Skeletal muscle satellite cell (primary cell): ENCODE results near the gene NARF.

Source experiments
- H3K27me3 ChIP-seq: 2 replicates; pipeline ENCODE4 v1.7.0; 2013; ENCODE audit warnings: low read length; ENCODE audit not compliant: control insufficient read depth, insufficient read depth
- H3K36me3 ChIP-seq: 2 replicates; pipeline ENCODE4 v1.7.0; 2013; ENCODE audit warnings: mild to moderate bottlenecking, control low read depth, low read length; ENCODE audit not compliant: insufficient read depth
- H3K4me1 ChIP-seq: 2 replicates; pipeline ENCODE4 v1.7.0; 2013; ENCODE audit warnings: low read length; ENCODE audit not compliant: control insufficient read depth, insufficient read depth
- H3K4me2 ChIP-seq: 2 replicates; pipeline ENCODE4 v1.7.0; 2013; ENCODE audit warnings: mild to moderate bottlenecking, low read length
- H3K4me3 ChIP-seq: 2 replicates; pipeline ENCODE4 v1.7.0; 2013; ENCODE audit warnings: low read length
- H3K9ac ChIP-seq: 2 replicates; pipeline ENCODE4 v1.7.0; 2013; ENCODE audit warnings: mild to moderate bottlenecking, low read depth, low read length, moderate library complexity
- H3K9me3 ChIP-seq: replicated peaks from 2 replicates; pipeline ENCODE4 v1.7.0; 2013; ENCODE audit warnings: mild to moderate bottlenecking, control low read depth, low read length

NARF gene

GRCh38 chr17:82486231-82487094 is 27.9 kb downstream of the NARF start:
- Histone ChIP-seq H3K9ac (no peak overlapping the region), H3K4me2 (no peak overlapping the region), H3K4me1 (peaks cover 9% of the 10 kb centered on the region), H3K9me3 (no peaks in the 10 kb centered on the region), H3K27me3 (no peaks in the 10 kb centered on the region), H3K4me3 (no peak overlapping the region), H3K36me3 (peaks cover 39% of the 10 kb centered on the region)

GRCh38 chr17:82487910-82488309 is 29.4 kb downstream of the NARF start:
- peaks cover 30% of the 10 kb centered on the region for H3K36me3 ChIP-seq
- H3K4me3 ChIP-seq, result no peak overlapping the region
- H3K4me1 ChIP-seq, result peaks cover 16% of the 10 kb centered on the region
- no peak overlapping the region for H3K4me2 ChIP-seq
- no peak overlapping the region for H3K9ac ChIP-seq
- no peaks in the 10 kb centered on the region for H3K9me3 ChIP-seq
- H3K27me3 ChIP-seq, result no peaks in the 10 kb centered on the region

GRCh38 chr17:82489117-82489516 is 30.6 kb downstream of the NARF start:
- H3K27me3 ChIP-seq, result no peaks in the 10 kb centered on the region
- no peak overlapping the region for H3K9ac ChIP-seq
- no peaks in the 10 kb centered on the region for H3K9me3 ChIP-seq
- H3K4me1 ChIP-seq, result peaks cover 24% of the 10 kb centered on the region
- H3K36me3 ChIP-seq, result peaks cover 23% of the 10 kb centered on the region
- no peak overlapping the region for H3K4me3 ChIP-seq
- no peak overlapping the region for H3K4me2 ChIP-seq

GRCh38 chr17:82489851-82490511 is 31.4 kb downstream of the NARF start:
- Histone ChIP-seq H3K4me3 (no peak overlapping the region), H3K9me3 (no peaks in the 10 kb centered on the region), H3K9ac (no peak overlapping the region), H3K27me3 (no peaks in the 10 kb centered on the region), H3K4me1 (peaks cover 26% of the 10 kb centered on the region), H3K36me3 (peaks cover 17% of the 10 kb centered on the region), H3K4me2 (no peak overlapping the region)

GRCh38 chr17:82490512-82491195 is 32.1 kb downstream of the NARF start:
- no peaks in the 10 kb centered on the region for H3K9me3 ChIP-seq
- peaks cover 26% of the 10 kb centered on the region for H3K4me1 ChIP-seq
- no peaks in the 10 kb centered on the region for H3K27me3 ChIP-seq
- H3K9ac ChIP-seq, result no peak overlapping the region
- H3K4me3 ChIP-seq, result no peak overlapping the region
- H3K4me2 ChIP-seq, result no peak overlapping the region
- peaks cover 11% of the 10 kb centered on the region for H3K36me3 ChIP-seq

- H3K27me3 ChIP-seq, result no peaks in the 10 kb centered on the region
- no peak overlapping the region for H3K4me2 ChIP-seq
- no peak overlapping the region for H3K9ac ChIP-seq
- peaks cover 7% of the 10 kb centered on the region for H3K36me3 ChIP-seq
- no peak overlapping the region for H3K4me3 ChIP-seq
- no peaks in the 10 kb centered on the region for H3K9me3 ChIP-seq
- peaks cover 26% of the 10 kb centered on the region for H3K4me1 ChIP-seq
Measured at GRCh38 chr17:82491196-82491530, 32.6 kb downstream of the NARF start.

- Histone ChIP-seq H3K4me3 (no peak overlapping the region), H3K4me1 (peaks cover 27% of the 10 kb centered on the region), H3K36me3 (peaks cover 3% of the 10 kb centered on the region), H3K4me2 (no peak overlapping the region), H3K27me3 (no peaks in the 10 kb centered on the region), H3K9me3 (no peaks in the 10 kb centered on the region), H3K9ac (no peak overlapping the region)
Measured at GRCh38 chr17:82491533-82491932, 33.0 kb downstream of the NARF start.

- Histone ChIP-seq H3K36me3 (peaks cover 3% of the 10 kb centered on the region), H3K4me2 (peak overlapping the region; percentile 53), H3K4me1 (peaks cover 34% of the 10 kb centered on the region)
Measured at GRCh38 chr17:82492643-82493225, 34.2 kb downstream of the NARF start.

GRCh38 chr17:82493226-82493781 is 34.8 kb downstream of the NARF start:
- Histone ChIP-seq H3K4me2 (peak overlapping the region; percentile 53), H3K9ac (no peak overlapping the region), H3K36me3 (peaks cover 3% of the 10 kb centered on the region), H3K4me3 (no peak overlapping the region), H3K4me1 (peaks cover 35% of the 10 kb centered on the region), H3K27me3 (no peaks in the 10 kb centered on the region), H3K9me3 (no peaks in the 10 kb centered on the region)

More at GRCh38 chr17:82492643-82493225, 34.2 kb downstream of the NARF start:
- H3K27me3 ChIP-seq, result no peaks in the 10 kb centered on the region
- H3K4me3 ChIP-seq, result no peak overlapping the region
- H3K9me3 ChIP-seq, result no peaks in the 10 kb centered on the region
- H3K9ac ChIP-seq, result no peak overlapping the region

GRCh38 chr17:82494236-82495055 is 35.9 kb downstream of the NARF start:
- Histone ChIP-seq H3K4me3 (no peak overlapping the region), H3K9ac (no peak overlapping the region), H3K9me3 (no peaks in the 10 kb centered on the region), H3K4me1 (peaks cover 26% of the 10 kb centered on the region), H3K4me2 (no peak overlapping the region), H3K27me3 (no peaks in the 10 kb centered on the region), H3K36me3 (no peaks in the 10 kb centered on the region)
